Astrocyte of the hippocampus (primary cell): ENCODE measurements around the gene CNTNAP2.

Experiments
- DNase-seq: peaks from one replicate; pipeline ENCODE4 v3.0.0; 2011; ENCODE audit warnings: low read depth, low spot score

CNTNAP2 gene

GRCh38 chr7:147909431-147910148 lies 1793.0 kb downstream of the CNTNAP2 start:
- DNase-seq = no peak

- no peak for DNase-seq
These were observed 1794.6 kb downstream of the CNTNAP2 start for GRCh38 chr7:147911201-147911601.

DNA sequence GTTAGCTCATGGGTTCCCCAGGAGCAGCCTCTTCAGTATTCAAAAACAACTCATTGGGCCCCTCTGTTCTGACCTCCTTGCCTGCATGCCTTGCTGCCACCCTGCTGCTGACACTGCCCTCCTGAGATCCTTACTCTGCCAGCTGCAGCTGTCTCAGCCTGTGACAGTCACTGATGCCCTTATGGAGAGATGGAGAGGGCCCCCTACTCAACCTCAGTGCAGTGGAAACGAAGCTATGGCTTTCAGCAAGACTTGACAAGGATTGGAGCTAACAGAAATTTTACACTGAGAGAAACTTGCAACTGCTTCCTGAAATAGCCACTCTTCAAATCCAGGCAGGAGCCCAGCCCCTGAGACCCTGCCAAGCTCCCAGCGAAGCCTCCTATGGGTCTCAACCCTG lies 1795.7 kb downstream of the CNTNAP2 start:
- no peak for DNase-seq

DNA sequence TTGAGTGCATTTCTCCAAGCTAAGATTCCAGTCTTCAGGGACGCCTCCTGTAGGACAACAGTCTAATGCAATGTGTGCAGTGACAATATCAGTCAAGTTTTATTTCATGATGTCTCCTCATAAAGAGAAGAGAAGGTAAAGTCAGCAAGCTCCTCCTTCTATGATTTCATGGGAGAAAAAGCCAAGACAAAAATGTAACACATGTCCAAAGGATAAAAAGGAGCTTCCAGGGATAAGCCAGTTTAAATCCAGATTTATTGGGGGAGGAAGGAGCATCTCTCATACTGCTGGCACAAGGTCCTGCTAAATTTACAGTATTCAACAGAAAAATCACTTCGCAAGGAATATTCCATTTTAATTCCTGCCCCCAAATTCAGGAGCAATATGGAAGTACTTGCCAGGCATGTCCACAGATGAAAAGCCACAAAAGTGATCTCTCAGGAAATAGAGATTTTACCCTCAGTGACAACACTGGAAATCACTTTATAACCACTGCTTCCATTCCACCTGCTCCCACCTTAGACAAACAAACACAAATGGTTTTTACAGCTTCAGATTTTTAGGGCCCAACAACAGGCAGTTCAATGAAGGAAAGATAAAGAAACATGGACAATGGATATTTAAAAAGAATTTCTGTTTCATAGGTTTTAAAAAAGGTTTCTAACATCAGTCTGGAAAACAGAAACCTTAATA lies 1796.5 kb downstream of the CNTNAP2 start:
- DNase-seq = no peak

DNA sequence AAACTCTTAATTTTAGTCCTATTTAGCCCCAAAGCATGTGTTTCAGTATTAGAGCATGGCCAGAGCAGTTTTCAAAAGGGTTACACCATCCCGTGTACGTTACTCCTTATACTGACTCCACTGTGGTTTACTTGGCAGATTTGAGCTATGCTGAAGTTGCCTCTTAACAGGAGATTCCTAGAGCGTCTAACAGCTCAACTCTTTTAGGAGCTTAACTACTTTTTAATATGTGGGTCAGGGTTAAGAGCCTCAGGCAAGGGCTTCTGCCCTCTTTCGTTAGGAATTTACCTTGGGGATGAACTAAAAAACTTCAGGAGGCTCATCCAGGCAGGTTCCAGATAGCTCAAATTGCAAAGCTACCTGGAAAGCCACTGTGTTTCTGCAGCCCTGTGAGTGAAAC lies 1799.2 kb downstream of the CNTNAP2 start:
- no peak for DNase-seq

GRCh38 chr7:147916573-147916972 lies 1800.0 kb downstream of the CNTNAP2 start:
- no peak for DNase-seq

DNA sequence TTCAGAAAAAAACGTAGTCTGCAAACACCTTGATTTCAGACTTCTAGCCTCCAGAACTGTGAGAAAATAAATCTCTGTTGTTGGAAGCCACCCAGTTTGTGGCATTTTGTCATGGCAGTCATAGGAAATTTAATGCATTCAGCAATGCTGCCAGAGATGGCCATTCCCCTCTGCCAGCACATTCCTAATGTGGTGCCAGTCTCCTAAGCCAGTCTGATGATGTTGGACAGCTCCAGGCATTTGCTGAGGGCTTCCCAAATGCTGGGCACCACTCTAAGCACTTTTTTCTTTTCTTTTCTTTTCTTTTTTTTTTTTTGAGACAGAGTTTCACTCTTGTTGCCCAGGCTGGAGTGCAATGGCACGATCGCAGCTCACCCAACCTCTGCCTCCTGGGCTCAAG lies 1807.2 kb downstream of the CNTNAP2 start:
- DNase-seq = peak; percentile 10

DNA sequence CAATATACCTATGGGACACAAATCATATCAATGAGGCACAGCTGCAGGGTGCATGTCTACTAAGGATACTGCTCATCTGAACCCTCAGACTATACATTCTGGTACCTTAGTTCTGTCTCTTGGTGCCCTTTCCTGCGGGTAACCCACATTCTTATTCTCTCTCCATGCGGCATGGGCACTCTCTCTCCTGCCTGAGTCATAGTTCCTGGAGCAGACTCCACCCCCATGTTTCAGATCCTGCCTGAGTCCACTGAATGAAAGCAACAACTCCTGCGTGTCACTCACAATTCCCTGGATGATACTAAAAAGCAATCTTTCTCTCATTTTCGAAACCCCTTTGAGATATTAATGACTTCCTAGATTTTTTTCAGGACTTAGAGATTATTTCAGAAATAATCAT lies 1820.8 kb downstream of the CNTNAP2 start:
- DNase-seq = peak; percentile 23

GRCh38 chr7:147941381-147941780 lies 1824.8 kb downstream of the CNTNAP2 start:
- DNase-seq = no peak

GRCh38 chr7:147944321-147944720 lies 1827.7 kb downstream of the CNTNAP2 start:
- DNase-seq = no peak

GRCh38 chr7:147952918-147953317 lies 1836.3 kb downstream of the CNTNAP2 start:
- no peak for DNase-seq

- no peak for DNase-seq
These were observed 1851.5 kb downstream of the CNTNAP2 start for GRCh38 chr7:147968046-147968610.

DNA sequence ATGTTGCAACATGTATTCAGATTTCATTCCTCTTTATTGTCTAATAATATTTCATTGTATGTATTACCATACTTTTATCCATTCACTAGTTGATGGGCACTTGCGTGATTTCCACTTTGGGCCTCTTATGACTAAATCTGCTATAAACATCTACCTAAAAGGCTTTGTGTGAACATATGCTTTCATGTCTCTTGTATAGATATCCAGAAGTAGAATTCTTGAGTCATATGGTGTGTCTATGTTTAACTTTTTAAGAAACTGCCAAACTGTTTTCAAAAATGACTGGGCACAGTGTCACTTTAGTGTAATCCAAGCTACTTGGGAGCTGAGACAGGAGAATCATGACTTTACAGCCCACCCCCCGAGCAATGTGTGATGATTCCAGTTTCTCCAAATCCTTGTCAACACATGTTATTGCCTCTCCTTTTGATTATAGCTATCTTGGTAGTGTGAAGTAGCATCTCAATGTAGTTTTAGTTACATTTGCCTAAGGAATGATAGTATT lies 1855.1 kb downstream of the CNTNAP2 start:
- no peak for DNase-seq

- no peak for DNase-seq
These were observed 1861.6 kb downstream of the CNTNAP2 start for GRCh38 chr7:147978201-147978600.

- DNase-seq = no peak
These were observed 1862.0 kb downstream of the CNTNAP2 start for GRCh38 chr7:147978651-147979050.

GRCh38 chr7:147980826-147981813 lies 1864.5 kb downstream of the CNTNAP2 start:
- DNase-seq = no peak

DNA sequence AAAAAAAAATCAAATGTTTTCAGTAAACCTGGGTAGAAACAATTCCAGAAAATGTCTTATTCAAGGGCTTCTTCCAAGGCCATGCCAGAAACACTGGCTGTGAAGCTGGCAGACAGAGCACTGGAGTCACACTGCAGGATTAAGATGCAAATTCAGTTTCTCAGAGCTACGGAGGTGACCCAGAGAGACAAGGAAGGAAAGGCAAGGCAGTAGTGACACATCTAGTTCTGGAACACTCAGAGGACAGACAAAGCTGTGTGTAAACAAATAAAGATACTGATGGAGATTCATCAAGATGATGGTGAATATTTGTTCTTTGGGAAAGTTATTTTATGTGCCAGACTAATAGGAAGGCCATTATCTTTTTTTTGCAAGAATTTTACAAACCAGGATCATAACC lies 1865.7 kb downstream of the CNTNAP2 start:
- no peak for DNase-seq

GRCh38 chr7:147984265-147984664 lies 1867.7 kb downstream of the CNTNAP2 start:
- DNase-seq = no peak

GRCh38 chr7:147990079-147990478 lies 1873.5 kb downstream of the CNTNAP2 start:
- no peak for DNase-seq

- peak; percentile 60 for DNase-seq
These were observed 1874.3 kb downstream of the CNTNAP2 start for GRCh38 chr7:147990942-147991341.

DNA sequence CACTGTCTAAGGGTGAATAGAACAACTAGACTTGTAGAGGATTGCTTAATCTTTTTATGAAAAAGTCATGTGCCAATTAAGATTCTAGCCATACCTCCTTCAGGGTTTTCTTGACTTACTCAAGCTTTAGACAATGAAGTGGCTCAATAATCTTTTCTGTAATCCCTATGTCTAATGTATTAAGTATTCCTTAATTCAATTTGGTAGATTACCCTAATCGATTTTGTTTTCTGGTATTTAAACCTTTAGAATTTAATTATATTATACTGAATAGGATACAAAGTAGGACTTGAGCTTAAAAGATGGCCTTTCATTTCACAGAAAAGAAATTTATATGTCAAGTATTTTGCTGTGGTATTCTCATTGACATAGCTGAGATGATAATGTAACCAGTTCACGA lies 1876.1 kb downstream of the CNTNAP2 start:
- DNase-seq = no peak

DNA sequence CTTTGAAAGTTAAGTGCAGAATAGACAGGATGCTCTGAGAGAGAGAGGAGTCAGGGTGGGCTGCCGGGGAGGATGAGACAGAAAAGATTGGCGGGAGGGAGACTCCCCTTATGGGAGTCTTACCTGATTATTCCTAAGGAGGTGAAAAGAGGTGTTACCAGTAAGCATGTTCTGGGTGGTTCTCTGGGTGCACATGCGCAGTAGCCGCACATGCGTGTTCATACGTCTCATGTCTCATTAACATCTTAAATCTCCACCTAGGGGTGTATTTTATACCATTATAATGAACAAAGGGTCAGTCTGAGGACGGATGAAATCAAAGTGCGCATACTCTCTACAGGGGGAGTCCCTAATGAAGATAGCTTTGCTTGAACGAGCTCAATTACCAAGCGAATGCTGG lies 1881.0 kb downstream of the CNTNAP2 start:
- DNase-seq = no peak
